Smooth muscle cell (in vitro differentiated cells): ENCODE measurements around the gene NAALAD2. TPM values are rescaled to one million over a fixed set of nuclear protein-coding genes. Genes with fewer than 3 reads are reported as not detected.
"Not testable (repeated sequence)": the region's sequence is repeated elsewhere in the genome, so short reads cannot be mapped to it uniquely, and the experiment has no call there.

Source experiments
- DNase-seq: peaks from one replicate; lab custom pipeline; 2025; ENCODE audit not compliant: unreplicated experiment; lab: John Stamatoyannopoulos, UW
- H2AFZ ChIP-seq: fragments of 200-600 bp; sonication (generic); 2 replicates; pipeline ENCODE4 v1.6.0; 2016; ENCODE audit warnings: antibody characterized with exemption, low read depth, mild to moderate bottlenecking
- H3F3A ChIP-seq: fragments of 200-600 bp; sonication (generic); 2 replicates; pipeline ENCODE4 v1.6.0; 2017; ENCODE audit warnings: antibody characterized with exemption, low read depth
- H3K27ac ChIP-seq: fragments of 200-600 bp; sonication (generic); 2 replicates; pipeline ENCODE4 v1.5.1; 2016; ENCODE audit warnings: low read depth, mild to moderate bottlenecking
- H3K27me3 ChIP-seq: fragments of 200-600 bp; sonication (generic); 2 replicates; pipeline ENCODE4 v1.6.1; 2016; ENCODE audit warnings: low read depth, mild to moderate bottlenecking
- H3K36me3 ChIP-seq: fragments of 200-600 bp; sonication (generic); 2 replicates; pipeline ENCODE4 v1.5.1; 2016; ENCODE audit warnings: low read depth
- H3K4me1 ChIP-seq: fragments of 200-600 bp; sonication (generic); 2 replicates; pipeline ENCODE4 v1.5.1; 2016; ENCODE audit warnings: low read depth
- H3K4me2 ChIP-seq: fragments of 200-600 bp; sonication (generic); 2 replicates; pipeline ENCODE4 v1.6.0; 2016; ENCODE audit warnings: mild to moderate bottlenecking
- H3K4me3 ChIP-seq: fragments of 200-600 bp; sonication (generic); 2 replicates; pipeline ENCODE4 v1.5.1; 2016; ENCODE audit warnings: mild to moderate bottlenecking
- H3K79me2 ChIP-seq: fragments of 200-600 bp; sonication (generic); 2 replicates; pipeline ENCODE4 v1.6.0; 2016; ENCODE audit warnings: low read depth, mild to moderate bottlenecking
- H3K9ac ChIP-seq: fragments of 200-600 bp; sonication (generic); 2 replicates; pipeline ENCODE4 v1.6.0; 2016; ENCODE audit warnings: low read depth
- H3K9me3 ChIP-seq: fragments of 200-600 bp; sonication (generic); replicated peaks from 2 replicates; pipeline ENCODE4 v1.5.1; 2016; ENCODE audit warnings: low read depth
- H4K20me1 ChIP-seq: fragments of 200-600 bp; sonication (generic); 2 replicates; pipeline ENCODE4 v1.6.0; 2016; ENCODE audit warnings: low read depth
- CTCF ChIP-seq: fragments of 200-600 bp; sonication (generic); IDR thresholded peaks from 2 replicates; pipeline ENCODE4 v1.5.1; 2017; ENCODE audit warnings: borderline replicate concordance, mild to moderate bottlenecking, antibody characterized with exemption; ENCODE audit not compliant: insufficient read depth, poor library complexity, severe bottlenecking
- WGBS: methylation state at CpG from one replicate; pipeline ENCODE4 v1.1.7; 2016; ENCODE audit warnings: low lambda C conversion rate; 5-methylcytosine and 5-hydroxymethylcytosine counted together
- polyA plus RNA-seq: library from polyadenylated mRNA; unstranded; fragments of >200 nt; fragmentation: Nextera tagmentation; extraction: Ambion mirVana; gene quantifications from 2 replicates; pipeline ENCODE4 v1.2.1, GENCODE V29; 2016
- total RNA-seq: library from RNA; depleted of rRNA; stranded (reverse); fragments of >200 nt; gene quantifications from 2 replicates; pipeline ENCODE4 v1.2.3, GENCODE V29; 2014

The NAALAD2 gene
- total RNA-seq, result 4.8 and 9.6 TPM in 2 replicates
- polyA plus RNA-seq, result 1.3 and 2.6 TPM in 2 replicates

GRCh38 chr11:90134478-90135003 is at the start of gene NAALAD2:
NAALAD2 (plus strand) TSS chr11:90134663; CDS start chr11:90134759, 96 bp downstream.
- no peaks in the 10 kb centered on the region for H3F3A ChIP-seq
- H3K27me3 ChIP-seq, result no peaks in the 10 kb centered on the region
- TF ChIP-seq CTCF, result no peak
- peak within 1 kb of the TSS; percentile 6 for H3K9ac ChIP-seq
- no peaks in the 10 kb centered on the region for H3K36me3 ChIP-seq
- under 1% methylated on average over 25 of the region's 25 CpGs for WGBS
- peak within 1 kb of the TSS; percentile 80 for H3K4me3 ChIP-seq
- H3K79me2 ChIP-seq, result peaks cover 5% of the 10 kb centered on the region
- no peaks in the 10 kb centered on the region for H4K20me1 ChIP-seq
- H3K27ac ChIP-seq, result no peak within 1 kb of the TSS
- no peaks in the 10 kb centered on the region for H3K9me3 ChIP-seq
- peak; percentile 15 for DNase-seq
- H3K4me1 ChIP-seq, result peaks cover 8% of the 10 kb centered on the region
- peak within 1 kb of the TSS; percentile 88 for H2AFZ ChIP-seq
- H3K4me2 ChIP-seq, result peak within 1 kb of the TSS; percentile 87

GRCh38 chr11:90085650-90086049 is 48.8 kb upstream of the NAALAD2 start, which contains the start of gene UBTFL1:
UBTFL1 (plus strand) TSS chr11:90085950; CDS start chr11:90085950, 0 bp downstream.
- DNase-seq, H3F3A ChIP-seq: not testable (repeated sequence)

GRCh38 chr11:90088731-90089130 is 45.7 kb upstream of the NAALAD2 start:
- H3K27ac ChIP-seq, H3K9ac ChIP-seq, H3K4me1 ChIP-seq, H3F3A ChIP-seq, H3K4me3 ChIP-seq, DNase-seq, H3K36me3 ChIP-seq, H3K27me3 ChIP-seq, H3K79me2 ChIP-seq, H4K20me1 ChIP-seq, H3K9me3 ChIP-seq, H2AFZ ChIP-seq, H3K4me2 ChIP-seq: not testable (repeated sequence)
- 49% methylated on average over 2 of the region's 2 CpGs for WGBS

More at GRCh38 chr11:90085650-90086049, 48.8 kb upstream of the NAALAD2 start, which contains the start of gene UBTFL1:
- 95% methylated on average over 3 of the region's 3 CpGs for WGBS
- not testable (repeated sequence) for H3K9me3 ChIP-seq, H3K9ac ChIP-seq, H3K27ac ChIP-seq, H3K4me3 ChIP-seq, H3K79me2 ChIP-seq, H3K36me3 ChIP-seq, H2AFZ ChIP-seq, H3K4me1 ChIP-seq, H3K27me3 ChIP-seq, H4K20me1 ChIP-seq, H3K4me2 ChIP-seq

GRCh38 chr11:90095230-90095924 is 39.1 kb upstream of the NAALAD2 start:
- not testable (repeated sequence) for H2AFZ ChIP-seq, H3K27me3 ChIP-seq, H4K20me1 ChIP-seq, H3F3A ChIP-seq, H3K4me2 ChIP-seq, H3K4me3 ChIP-seq, H3K36me3 ChIP-seq, H3K79me2 ChIP-seq, DNase-seq, H3K9me3 ChIP-seq, H3K4me1 ChIP-seq, H3K9ac ChIP-seq, H3K27ac ChIP-seq
- WGBS, result 86% methylated on average over 21 of the region's 28 CpGs

- H3K4me3 ChIP-seq, H2AFZ ChIP-seq: not testable (repeated sequence)
Observed at GRCh38 chr11:90098261-90098660, 36.2 kb upstream of the NAALAD2 start.

More at GRCh38 chr11:90098261-90098660, 36.2 kb upstream of the NAALAD2 start:
- H3F3A ChIP-seq, H4K20me1 ChIP-seq, DNase-seq, H3K9ac ChIP-seq, H3K27me3 ChIP-seq, H3K27ac ChIP-seq, H3K4me2 ChIP-seq, H3K4me1 ChIP-seq, H3K36me3 ChIP-seq, H3K9me3 ChIP-seq, H3K79me2 ChIP-seq: not testable (repeated sequence)
- 89% methylated on average over 4 of the region's 4 CpGs for WGBS
